Endodermal cell (in vitro differentiated cells): ENCODE results near the gene TLR1. TPM values are rescaled to one million over a fixed set of nuclear protein-coding genes. Genes with fewer than 3 reads are reported as not detected.
"Not testable (repeated sequence)": the region's sequence is repeated elsewhere in the genome, so short reads cannot be mapped to it uniquely, and the experiment has no call there.

Experiments
- DNase-seq: peaks from one replicate; pipeline ENCODE4 v3.0.0-alpha.2; 2017
- H3K27ac ChIP-seq: 2 replicates; pipeline ENCODE4 v1.5.1; 2013; ENCODE audit warnings: mild to moderate bottlenecking, low read depth, low read length, moderate library complexity
- H3K27me3 ChIP-seq: 2 replicates; pipeline ENCODE4 v1.6.1; 2013; ENCODE audit warnings: mild to moderate bottlenecking, low read length, moderate library complexity; ENCODE audit not compliant: insufficient read depth, control insufficient read depth, poor library complexity, severe bottlenecking
- H3K36me3 ChIP-seq: 2 replicates; pipeline ENCODE4 v1.7.0; 2013; ENCODE audit warnings: mild to moderate bottlenecking, low read length, moderate library complexity; ENCODE audit not compliant: control insufficient read depth, insufficient read depth
- H3K4me1 ChIP-seq: one replicate; pipeline ENCODE4 v1.7.0; 2013; ENCODE audit warnings: low read length; ENCODE audit not compliant: control insufficient read depth, insufficient read depth
- H3K4me3 ChIP-seq: 2 replicates; pipeline ENCODE4 v1.5.1; 2013; ENCODE audit warnings: mild to moderate bottlenecking, low read length, moderate library complexity
- H3K9ac ChIP-seq: 2 replicates; pipeline ENCODE4 v1.6.1; 2013; ENCODE audit warnings: mild to moderate bottlenecking, low read length, moderate library complexity; ENCODE audit not compliant: poor library complexity, severe bottlenecking; ENCODE audit errors: extremely low read depth
- H3K9me3 ChIP-seq: 2 replicates; pipeline ENCODE4 v1.6.1; 2013; ENCODE audit warnings: mild to moderate bottlenecking, low read length, moderate library complexity; ENCODE audit not compliant: control insufficient read depth
- H3K27ac Mint-ChIP-seq: 2 replicates; pipeline ENCODE4 v1.8.0; 2020; ENCODE audit warnings: mixed read lengths
- H3K27me3 Mint-ChIP-seq: 2 replicates; pipeline ENCODE4 v1.8.0; 2021; ENCODE audit warnings: mild to moderate bottlenecking, mixed read lengths; ENCODE audit not compliant: insufficient read depth
- H3K36me3 Mint-ChIP-seq: 2 replicates; pipeline ENCODE4 v1.8.0; 2020; ENCODE audit warnings: low read depth, mixed read lengths
- H3K4me1 Mint-ChIP-seq: 2 replicates; pipeline ENCODE4 v1.8.0; 2020; ENCODE audit warnings: mixed read lengths
- H3K4me3 Mint-ChIP-seq: 2 replicates; pipeline ENCODE4 v1.8.0; 2020; ENCODE audit warnings: mild to moderate bottlenecking, moderate library complexity, mixed read lengths
- H3K9me3 Mint-ChIP-seq: 2 replicates; pipeline ENCODE4 v1.8.0; 2020; ENCODE audit warnings: mild to moderate bottlenecking, mixed read lengths
- WGBS, 2 experiments: methylation state at CpG; one replicate each; pipeline versions ENCODE4 v1.1.5 to v1.1.7; 2013; ENCODE audit warnings: missing lambda C conversion rate in 2 of 2, mixed read lengths in 1 of 2; ENCODE audit not compliant: insufficient coverage in 1 of 2, insufficient read length in 1 of 2; 5-methylcytosine and 5-hydroxymethylcytosine counted together
- total RNA-seq, 2 donors: library from RNA; stranded (reverse); fragmentation: NEBNext Ultra II Directional in 1 of 2; extraction: Animal tissue kit (Norgen Biotek cat#: 25700) in 1 of 2; gene quantifications; 2 replicates in 1 of 2; 3 replicates in 1 of 2; pipeline ENCODE4 v1.2.1, GENCODE V29; 2021
- TF ChIP-seq, protein P1 (sequence below): fragments of 200-600 bp; sonication (generic); conservative IDR thresholded peaks from 2 replicates; pipeline ENCODE4 v1.5.0; 2021; ENCODE audit warnings: antibody characterized with exemption, mild to moderate bottlenecking

Gene TLR1
- total RNA-seq, 2 donors from 2014 or later, result 0.09 TPM; not detected in 1

GRCh38 chr4:38769441-38769840 lies 35.1 kb downstream of the TLR1 start:
- H3K9me3 ChIP-seq, result no peaks in the 10 kb centered on the region
- H3K27me3 Mint-ChIP-seq, result no peaks in the 10 kb centered on the region
- H3K9me3 Mint-ChIP-seq, result no peaks in the 10 kb centered on the region
- no peak overlapping the region for H3K9ac ChIP-seq
- no peak overlapping the region for H3K4me3 ChIP-seq
- H3K36me3 Mint-ChIP-seq, result no peaks in the 10 kb centered on the region
- no peak overlapping the region for H3K27ac Mint-ChIP-seq
- WGBS, 2 experiments, result 85 to 94% methylated on average over 2 of the region's 2 CpGs
- no peak overlapping the region for H3K27ac ChIP-seq
- H3K4me1 ChIP-seq, result no peaks in the 10 kb centered on the region
- H3K4me1 Mint-ChIP-seq, result no peaks in the 10 kb centered on the region
- H3K27me3 ChIP-seq, result no peaks in the 10 kb centered on the region
- no peak overlapping the region for H3K4me3 Mint-ChIP-seq
- TF ChIP-seq, protein P1, sequence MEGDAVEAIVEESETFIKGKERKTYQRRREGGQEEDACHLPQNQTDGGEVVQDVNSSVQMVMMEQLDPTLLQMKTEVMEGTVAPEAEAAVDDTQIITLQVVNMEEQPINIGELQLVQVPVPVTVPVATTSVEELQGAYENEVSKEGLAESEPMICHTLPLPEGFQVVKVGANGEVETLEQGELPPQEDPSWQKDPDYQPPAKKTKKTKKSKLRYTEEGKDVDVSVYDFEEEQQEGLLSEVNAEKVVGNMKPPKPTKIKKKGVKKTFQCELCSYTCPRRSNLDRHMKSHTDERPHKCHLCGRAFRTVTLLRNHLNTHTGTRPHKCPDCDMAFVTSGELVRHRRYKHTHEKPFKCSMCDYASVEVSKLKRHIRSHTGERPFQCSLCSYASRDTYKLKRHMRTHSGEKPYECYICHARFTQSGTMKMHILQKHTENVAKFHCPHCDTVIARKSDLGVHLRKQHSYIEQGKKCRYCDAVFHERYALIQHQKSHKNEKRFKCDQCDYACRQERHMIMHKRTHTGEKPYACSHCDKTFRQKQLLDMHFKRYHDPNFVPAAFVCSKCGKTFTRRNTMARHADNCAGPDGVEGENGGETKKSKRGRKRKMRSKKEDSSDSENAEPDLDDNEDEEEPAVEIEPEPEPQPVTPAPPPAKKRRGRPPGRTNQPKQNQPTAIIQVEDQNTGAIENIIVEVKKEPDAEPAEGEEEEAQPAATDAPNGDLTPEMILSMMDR, result no peak
- DNase-seq, result no peak
- H3K36me3 ChIP-seq, result no peaks in the 10 kb centered on the region

GRCh38 chr4:38768968-38769394 lies 35.6 kb downstream of the TLR1 start:
- Histone ChIP-seq H3K27ac (no peak overlapping the region), H3K4me1 (no peaks in the 10 kb centered on the region), H3K4me3 (no peak overlapping the region), H3K36me3 (no peaks in the 10 kb centered on the region), H3K9me3 (no peaks in the 10 kb centered on the region), H3K27me3 (no peaks in the 10 kb centered on the region), H3K9ac (no peak overlapping the region)
- no peaks in the 10 kb centered on the region for H3K27me3 Mint-ChIP-seq
- H3K4me1 Mint-ChIP-seq, result no peaks in the 10 kb centered on the region
- no peaks in the 10 kb centered on the region for H3K9me3 Mint-ChIP-seq
- H3K4me3 Mint-ChIP-seq, result no peak overlapping the region
- TF ChIP-seq, protein P1, result no peak
- 89% methylated on average over 4 to 5 of the region's 5 CpGs for WGBS, 2 experiments
- H3K27ac Mint-ChIP-seq, result no peak overlapping the region
- no peaks in the 10 kb centered on the region for H3K36me3 Mint-ChIP-seq
- DNase-seq, result no peak

GRCh38 chr4:38766940-38767339 lies 37.7 kb downstream of the TLR1 start:
- H3K27ac Mint-ChIP-seq, H3K27ac ChIP-seq, H3K36me3 ChIP-seq, H3K4me3 ChIP-seq, H3K9me3 Mint-ChIP-seq, H3K9ac ChIP-seq, H3K9me3 ChIP-seq, H3K36me3 Mint-ChIP-seq, H3K27me3 Mint-ChIP-seq, DNase-seq, H3K4me3 Mint-ChIP-seq, H3K27me3 ChIP-seq, H3K4me1 Mint-ChIP-seq, H3K4me1 ChIP-seq: not testable (repeated sequence)
- 98 to 100% methylated on average over 1 to 2 of the region's 2 CpGs for WGBS, 2 experiments

GRCh38 chr4:38765382-38765781 lies 39.2 kb downstream of the TLR1 start:
- H3K36me3 ChIP-seq, result no peaks in the 10 kb centered on the region
- H3K9ac ChIP-seq, result no peak overlapping the region
- Mint-ChIP-seq H3K4me1 (no peaks in the 10 kb centered on the region), H3K27ac (no peak overlapping the region), H3K27me3 (no peaks in the 10 kb centered on the region), H3K9me3 (no peaks in the 10 kb centered on the region), H3K4me3 (no peak overlapping the region), H3K36me3 (no peaks in the 10 kb centered on the region)
- no peaks in the 10 kb centered on the region for H3K9me3 ChIP-seq
- H3K27ac ChIP-seq, result no peak overlapping the region
- DNase-seq, result no peak
- TF ChIP-seq, protein P1, result no peak
- H3K4me3 ChIP-seq, result no peak overlapping the region
- 92 to 93% methylated on average over 2 to 3 of the region's 3 CpGs for WGBS, 2 experiments
- H3K4me1 ChIP-seq, result no peaks in the 10 kb centered on the region
- H3K27me3 ChIP-seq, result no peaks in the 10 kb centered on the region
